Measurements from ENCODE around the gene LCP1. TPM values are rescaled to one million over a fixed set of nuclear protein-coding genes. Genes with fewer than 3 reads are reported as not detected.
"Not testable (repeated sequence)": the region's sequence is repeated elsewhere in the genome, so short reads cannot be mapped to it uniquely, and the experiment has no call there.

The LCP1 gene
- polyA plus RNA-seq (ENCODE audit: insufficient read length): 14.2 TPM

- DNase-seq: no peak
Measured at GRCh38 chr13:46181840-46182490, at the start of gene LCP1. Gene LCP1 (minus strand): TSS chr13:46182177. CDS start chr13:46159662, 22,515 bp downstream.

GRCh38 chr13:46229251-46229650 is 47.3 kb upstream of the LCP1 start:
- DNase-seq: no peak

- not testable (repeated sequence) for DNase-seq
Measured at GRCh38 chr13:46220234-46220633, 38.3 kb upstream of the LCP1 start.

GRCh38 chr13:46214741-46215140 is 32.8 kb upstream of the LCP1 start:
- not testable (repeated sequence) for DNase-seq

GRCh38 chr13:46213242-46213641 is 31.3 kb upstream of the LCP1 start:
- DNase-seq: no peak

GRCh38 chr13:46211483-46212351 is 29.7 kb upstream of the LCP1 start, which contains the start of gene LRRC63:
Gene LRRC63 (plus strand): TSS chr13:46211928. CDS start chr13:46213035, 1,107 bp downstream.
- peak; percentile 47 for DNase-seq

GRCh38 chr13:46211116-46211482 is 29.1 kb upstream of the LCP1 start:
- no peak for DNase-seq

- DNase-seq: no peak
Measured at GRCh38 chr13:46210362-46211083, 28.5 kb upstream of the LCP1 start.

- DNase-seq: no peak
Measured at GRCh38 chr13:46207828-46208227, 25.9 kb upstream of the LCP1 start.

- DNase-seq: no peak
Measured at GRCh38 chr13:46206143-46206542, 24.2 kb upstream of the LCP1 start.

GRCh38 chr13:46202966-46203365 is 21.0 kb upstream of the LCP1 start:
- no peak for DNase-seq

- no peak for DNase-seq
Measured at GRCh38 chr13:46202188-46202795, 20.3 kb upstream of the LCP1 start.

- no peak for DNase-seq
Measured at GRCh38 chr13:46198696-46199193, 16.8 kb upstream of the LCP1 start.

GRCh38 chr13:46197299-46198048 is 15.5 kb upstream of the LCP1 start:
- DNase-seq: no peak

GRCh38 chr13:46195016-46195415 is 13.0 kb upstream of the LCP1 start:
- no peak for DNase-seq

- DNase-seq: no peak
Measured at GRCh38 chr13:46192412-46192811, 10.4 kb upstream of the LCP1 start.

GRCh38 chr13:46185634-46186033 is 3.7 kb upstream of the LCP1 start:
- no peak for DNase-seq

- no peak for DNase-seq
Measured at GRCh38 chr13:46184277-46184699, 2.3 kb upstream of the LCP1 start.

GRCh38 chr13:46183018-46183946 is 1.3 kb upstream of the LCP1 start:
- no peak for DNase-seq

GRCh38 chr13:46182491-46182877 is 507 bp upstream of the LCP1 start:
- DNase-seq: no peak
